SK-N-SH treated with all-trans-retinoic acid at 6 μM for 48 hours (cell line): ENCODE results near the gene IGFBP3.

Source experiments
- ATAC-seq: fragments of 200-7000 bp; cut with Tn5 transposase; 3 replicates; pipeline ENCODE4 v1.9.1; 2020; ENCODE audit warnings: mild to moderate bottlenecking, moderate library complexity
- ARNTL ChIP-seq: fragments of 450-650 bp; formaldehyde crosslinking; IDR thresholded peaks from 2 replicates; pipeline ENCODE4 v1.5.0; 2020; ENCODE audit warnings: low read depth, mild to moderate bottlenecking, moderate library complexity, borderline replicate concordance
- BACH2 ChIP-seq: fragments of 250-450 bp; sonication (Bioruptor Pico); IDR thresholded peaks from 2 replicates; pipeline ENCODE4 v1.9.0; 2021; ENCODE audit warnings: mild to moderate bottlenecking, borderline replicate concordance
- CSDC2 ChIP-seq: fragments of 250-450 bp; sonication (Bioruptor Pico); IDR thresholded peaks from 2 replicates; pipeline ENCODE4 v1.5.0; 2020; ENCODE audit warnings: mild to moderate bottlenecking, moderate library complexity
- GLIS3 ChIP-seq: fragments of 250-450 bp; sonication (Bioruptor Pico); IDR thresholded peaks from 2 replicates; pipeline ENCODE4 v1.5.0; 2020; ENCODE audit warnings: mild to moderate bottlenecking, moderate library complexity
- PPARA ChIP-seq: fragments of 250-450 bp; sonication (Bioruptor Pico); IDR thresholded peaks from 2 replicates; pipeline ENCODE4 v1.5.0; 2020; ENCODE audit warnings: mild to moderate bottlenecking, borderline replicate concordance
- RARB ChIP-seq: fragments of 250-450 bp; sonication (Bioruptor Pico); IDR thresholded peaks from 2 replicates; pipeline ENCODE4 v1.8.0; 2021; ENCODE audit warnings: mild to moderate bottlenecking, moderate library complexity
- SNAI2 ChIP-seq: fragments of 250-450 bp; sonication (Bioruptor Pico); IDR thresholded peaks from 2 replicates; pipeline ENCODE4 v1.5.0; 2020; ENCODE audit warnings: mild to moderate bottlenecking, moderate library complexity
- TCF4 ChIP-seq: fragments of 250-450 bp; sonication (Bioruptor Pico); IDR thresholded peaks from 2 replicates; pipeline ENCODE4 v1.8.0; 2021; ENCODE audit warnings: mild to moderate bottlenecking, moderate library complexity, borderline replicate concordance
- TOX ChIP-seq: fragments of 250-450 bp; sonication (Bioruptor Pico); IDR thresholded peaks from 2 replicates; pipeline ENCODE4 v1.8.0; 2021; ENCODE audit warnings: mild to moderate bottlenecking, moderate library complexity, borderline replicate concordance
- ZC3H10 ChIP-seq: fragments of 250-450 bp; sonication (Bioruptor Pico); IDR thresholded peaks from 2 replicates; pipeline ENCODE4 v1.5.1; 2021; ENCODE audit warnings: mild to moderate bottlenecking, moderate library complexity
- ZFP3 ChIP-seq: fragments of 250-450 bp; sonication (Bioruptor Pico); IDR thresholded peaks from 2 replicates; pipeline ENCODE4 v1.5.0; 2020; ENCODE audit warnings: mild to moderate bottlenecking, moderate library complexity
- ZFP30 ChIP-seq: fragments of 450-650 bp; formaldehyde crosslinking; IDR thresholded peaks from 2 replicates; pipeline ENCODE4 v1.5.0; 2022; ENCODE audit warnings: mild to moderate bottlenecking, moderate library complexity
- ZNF565 ChIP-seq: fragments of 450-650 bp; formaldehyde crosslinking; conservative IDR thresholded peaks from 2 replicates; pipeline ENCODE4 v1.5.0; 2020; ENCODE audit warnings: low read depth, mild to moderate bottlenecking, moderate library complexity
- ZNF70 ChIP-seq: fragments of 450-650 bp; formaldehyde crosslinking; IDR thresholded peaks from 2 replicates; pipeline ENCODE4 v1.5.0; 2020; ENCODE audit warnings: mild to moderate bottlenecking, moderate library complexity
- ZNF8 ChIP-seq: fragments of 450-650 bp; formaldehyde crosslinking; IDR thresholded peaks from 2 replicates; pipeline ENCODE4 v1.5.0; 2020; ENCODE audit warnings: mild to moderate bottlenecking, moderate library complexity
- TF ChIP-seq, protein P1 (sequence below): fragments of 250-450 bp; sonication (Bioruptor Pico); IDR thresholded peaks from 2 replicates; pipeline ENCODE4 v1.5.1; 2020; ENCODE audit warnings: low read depth, mild to moderate bottlenecking, moderate library complexity
- TF ChIP-seq, protein P2 (sequence below): fragments of 250-450 bp; sonication (Bioruptor Pico); IDR thresholded peaks from 2 replicates; pipeline ENCODE4 v1.5.1; 2021; ENCODE audit warnings: mild to moderate bottlenecking, moderate library complexity
- TF ChIP-seq, protein P3 (sequence below): fragments of 250-450 bp; sonication (Bioruptor Pico); IDR thresholded peaks from 2 replicates; pipeline ENCODE4 v1.8.0; 2021; ENCODE audit warnings: low read depth, mild to moderate bottlenecking, moderate library complexity, borderline replicate concordance
- TF ChIP-seq, protein P4 (sequence below): fragments of 250-450 bp; sonication (Bioruptor Pico); IDR thresholded peaks from 2 replicates; pipeline ENCODE4 v1.5.0; 2020; ENCODE audit warnings: mild to moderate bottlenecking, moderate library complexity

IGFBP3 gene

DNA sequence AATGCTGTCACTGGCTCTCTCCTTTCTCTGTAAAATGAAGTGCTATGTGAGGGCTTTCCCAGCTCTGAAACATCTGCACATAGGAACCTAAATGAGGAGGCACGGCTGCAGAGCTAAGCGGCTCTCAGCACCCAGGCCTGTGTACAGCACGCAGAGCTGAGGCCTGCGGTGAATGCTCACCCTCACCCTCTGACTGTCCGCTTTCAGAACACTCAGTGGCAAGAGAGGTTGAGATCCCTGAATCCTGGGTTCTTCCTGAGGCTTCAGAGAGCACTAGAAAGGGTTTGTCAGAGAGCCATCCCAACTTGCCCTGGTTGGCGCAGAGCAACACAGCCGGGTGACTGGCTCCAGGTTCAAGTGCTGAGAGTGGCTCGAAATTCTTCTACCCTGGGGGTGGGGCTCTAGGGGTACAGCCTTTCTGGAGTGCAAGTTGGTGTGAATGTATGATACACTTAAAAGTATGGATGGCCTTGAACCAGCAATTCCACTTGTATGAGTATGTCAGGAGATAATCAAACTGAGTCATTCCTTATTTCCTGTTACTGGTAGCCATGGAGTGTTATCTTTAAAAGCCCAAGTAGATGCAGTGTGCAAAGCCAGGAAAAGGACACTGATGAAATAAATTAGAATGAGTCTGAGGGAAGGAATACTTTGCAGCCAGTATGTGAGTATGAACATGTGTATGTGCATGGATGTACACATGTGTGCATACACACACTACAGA lies 46.5 kb downstream of the IGFBP3 start:
- peak; percentile 86 for ATAC-seq
- TF ChIP-seq SNAI2 (CRISPR knock-in tag) (no peak), ZFP3 (CRISPR knock-in tag) (no peak), ZFP30 (CRISPR knock-in tag) (no peak)

DNA sequence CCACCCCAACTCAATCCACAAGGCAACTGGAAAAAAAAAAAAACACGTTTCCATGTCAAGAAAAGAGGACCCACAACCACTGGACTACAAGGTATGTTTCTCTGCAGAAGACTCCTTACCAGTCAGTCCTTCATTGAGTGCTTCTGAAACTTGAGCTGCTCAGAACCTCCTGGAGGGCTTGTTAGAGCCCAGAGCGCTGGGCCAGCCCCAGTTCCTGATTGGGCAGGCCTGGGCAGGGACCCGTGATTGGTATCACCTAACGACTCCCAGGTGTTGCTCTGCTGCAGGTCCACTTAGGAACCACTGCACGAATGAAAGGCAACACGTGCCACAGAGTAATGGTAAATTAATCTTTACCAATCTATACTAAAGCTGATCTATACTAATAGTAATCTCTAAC lies 47.7 kb downstream of the IGFBP3 start:
- TF ChIP-seq, protein P1, sequence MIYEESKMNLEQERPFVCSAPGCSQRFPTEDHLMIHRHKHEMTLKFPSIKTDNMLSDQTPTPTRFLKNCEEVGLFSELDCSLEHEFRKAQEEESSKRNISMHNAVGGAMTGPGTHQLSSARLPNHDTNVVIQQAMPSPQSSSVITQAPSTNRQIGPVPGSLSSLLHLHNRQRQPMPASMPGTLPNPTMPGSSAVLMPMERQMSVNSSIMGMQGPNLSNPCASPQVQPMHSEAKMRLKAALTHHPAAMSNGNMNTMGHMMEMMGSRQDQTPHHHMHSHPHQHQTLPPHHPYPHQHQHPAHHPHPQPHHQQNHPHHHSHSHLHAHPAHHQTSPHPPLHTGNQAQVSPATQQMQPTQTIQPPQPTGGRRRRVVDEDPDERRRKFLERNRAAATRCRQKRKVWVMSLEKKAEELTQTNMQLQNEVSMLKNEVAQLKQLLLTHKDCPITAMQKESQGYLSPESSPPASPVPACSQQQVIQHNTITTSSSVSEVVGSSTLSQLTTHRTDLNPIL (CRISPR knock-in tag): no peak
- TF ChIP-seq ZC3H10 (CRISPR knock-in tag) (no peak), BACH2 (CRISPR knock-in tag) (no peak), TOX (no peak), GLIS3 (CRISPR knock-in tag) (no peak), ZNF565 (CRISPR knock-in tag) (no peak), SNAI2 (CRISPR knock-in tag) (no peak), PPARA (no peak), ZFP3 (CRISPR knock-in tag) (no peak), CSDC2 (CRISPR knock-in tag) (no peak), TCF4 (CRISPR knock-in tag) (no peak)
- TF ChIP-seq, protein P2, sequence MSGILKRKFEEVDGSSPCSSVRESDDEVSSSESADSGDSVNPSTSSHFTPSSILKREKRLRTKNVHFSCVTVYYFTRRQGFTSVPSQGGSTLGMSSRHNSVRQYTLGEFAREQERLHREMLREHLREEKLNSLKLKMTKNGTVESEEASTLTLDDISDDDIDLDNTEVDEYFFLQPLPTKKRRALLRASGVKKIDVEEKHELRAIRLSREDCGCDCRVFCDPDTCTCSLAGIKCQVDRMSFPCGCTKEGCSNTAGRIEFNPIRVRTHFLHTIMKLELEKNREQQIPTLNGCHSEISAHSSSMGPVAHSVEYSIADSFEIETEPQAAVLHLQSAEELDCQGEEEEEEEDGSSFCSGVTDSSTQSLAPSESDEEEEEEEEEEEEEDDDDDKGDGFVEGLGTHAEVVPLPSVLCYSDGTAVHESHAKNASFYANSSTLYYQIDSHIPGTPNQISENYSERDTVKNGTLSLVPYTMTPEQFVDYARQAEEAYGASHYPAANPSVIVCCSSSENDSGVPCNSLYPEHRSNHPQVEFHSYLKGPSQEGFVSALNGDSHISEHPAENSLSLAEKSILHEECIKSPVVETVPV (CRISPR knock-in tag): no peak
- TF ChIP-seq, protein P3, sequence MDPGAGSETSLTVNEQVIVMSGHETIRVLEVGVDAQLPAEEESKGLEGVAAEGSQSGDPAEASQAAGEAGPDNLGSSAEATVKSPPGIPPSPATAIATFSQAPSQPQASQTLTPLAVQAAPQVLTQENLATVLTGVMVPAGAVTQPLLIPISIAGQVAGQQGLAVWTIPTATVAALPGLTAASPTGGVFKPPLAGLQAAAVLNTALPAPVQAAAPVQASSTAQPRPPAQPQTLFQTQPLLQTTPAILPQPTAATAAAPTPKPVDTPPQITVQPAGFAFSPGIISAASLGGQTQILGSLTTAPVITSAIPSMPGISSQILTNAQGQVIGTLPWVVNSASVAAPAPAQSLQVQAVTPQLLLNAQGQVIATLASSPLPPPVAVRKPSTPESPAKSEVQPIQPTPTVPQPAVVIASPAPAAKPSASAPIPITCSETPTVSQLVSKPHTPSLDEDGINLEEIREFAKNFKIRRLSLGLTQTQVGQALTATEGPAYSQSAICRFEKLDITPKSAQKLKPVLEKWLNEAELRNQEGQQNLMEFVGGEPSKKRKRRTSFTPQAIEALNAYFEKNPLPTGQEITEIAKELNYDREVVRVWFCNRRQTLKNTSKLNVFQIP (CRISPR knock-in tag): no peak
- TF ChIP-seq, protein P4, sequence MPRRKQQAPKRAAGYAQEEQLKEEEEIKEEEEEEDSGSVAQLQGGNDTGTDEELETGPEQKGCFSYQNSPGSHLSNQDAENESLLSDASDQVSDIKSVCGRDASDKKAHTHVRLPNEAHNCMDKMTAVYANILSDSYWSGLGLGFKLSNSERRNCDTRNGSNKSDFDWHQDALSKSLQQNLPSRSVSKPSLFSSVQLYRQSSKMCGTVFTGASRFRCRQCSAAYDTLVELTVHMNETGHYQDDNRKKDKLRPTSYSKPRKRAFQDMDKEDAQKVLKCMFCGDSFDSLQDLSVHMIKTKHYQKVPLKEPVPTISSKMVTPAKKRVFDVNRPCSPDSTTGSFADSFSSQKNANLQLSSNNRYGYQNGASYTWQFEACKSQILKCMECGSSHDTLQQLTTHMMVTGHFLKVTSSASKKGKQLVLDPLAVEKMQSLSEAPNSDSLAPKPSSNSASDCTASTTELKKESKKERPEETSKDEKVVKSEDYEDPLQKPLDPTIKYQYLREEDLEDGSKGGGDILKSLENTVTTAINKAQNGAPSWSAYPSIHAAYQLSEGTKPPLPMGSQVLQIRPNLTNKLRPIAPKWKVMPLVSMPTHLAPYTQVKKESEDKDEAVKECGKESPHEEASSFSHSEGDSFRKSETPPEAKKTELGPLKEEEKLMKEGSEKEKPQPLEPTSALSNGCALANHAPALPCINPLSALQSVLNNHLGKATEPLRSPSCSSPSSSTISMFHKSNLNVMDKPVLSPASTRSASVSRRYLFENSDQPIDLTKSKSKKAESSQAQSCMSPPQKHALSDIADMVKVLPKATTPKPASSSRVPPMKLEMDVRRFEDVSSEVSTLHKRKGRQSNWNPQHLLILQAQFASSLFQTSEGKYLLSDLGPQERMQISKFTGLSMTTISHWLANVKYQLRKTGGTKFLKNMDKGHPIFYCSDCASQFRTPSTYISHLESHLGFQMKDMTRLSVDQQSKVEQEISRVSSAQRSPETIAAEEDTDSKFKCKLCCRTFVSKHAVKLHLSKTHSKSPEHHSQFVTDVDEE (CRISPR knock-in tag): no peak
- ATAC-seq: no peak

DNA sequence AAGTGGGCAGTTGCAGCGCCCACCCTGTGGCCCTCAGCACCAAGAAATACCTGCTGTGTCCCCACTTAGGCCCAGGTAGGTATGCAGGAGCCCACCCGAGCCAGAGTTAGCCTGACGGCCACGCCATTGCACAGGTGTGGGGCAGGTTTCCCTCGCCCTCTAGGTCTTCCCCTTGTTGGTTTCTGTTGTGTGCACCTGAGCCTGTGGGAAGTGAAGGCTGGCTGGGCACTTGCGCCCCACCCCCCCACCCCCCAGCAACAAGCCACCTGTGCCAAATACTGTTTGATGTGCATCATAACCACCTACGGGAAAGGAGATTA lies 48.1 kb downstream of the IGFBP3 start, which contains the start of gene CCDC201:
Gene CCDC201, minus strand, starts transcription at position 48 of the 320 bp plus-strand sequence. CDS start 75 bp downstream, outside the sequence.
- no peak for ATAC-seq
- TF ChIP-seq, protein P2 (CRISPR knock-in tag): no peak
- TF ChIP-seq TOX (no peak), GLIS3 (CRISPR knock-in tag) (no peak), ZNF565 (CRISPR knock-in tag) (no peak), ZFP30 (CRISPR knock-in tag) (no peak), ARNTL (no peak), ZC3H10 (CRISPR knock-in tag) (no peak), SNAI2 (CRISPR knock-in tag) (no peak), ZFP3 (CRISPR knock-in tag) (no peak), ZNF8 (no peak), ZNF70 (CRISPR knock-in tag) (no peak), RARB (CRISPR knock-in tag) (no peak)
- TF ChIP-seq, protein P1 (CRISPR knock-in tag): no peak
- TF ChIP-seq, protein P3 (CRISPR knock-in tag): no peak
- TF ChIP-seq, protein P4 (CRISPR knock-in tag): no peak
- TF ChIP-seq, all 23 proteins: peak for 0
